T-helper 22 cell (primary cell): ENCODE results near the gene ADAM12.
"Not testable (repeated sequence)": the region's sequence is repeated elsewhere in the genome, so short reads cannot be mapped to it uniquely, and the experiment has no call there.

Source experiments
- DNase-seq: peaks from one replicate; pipeline ENCODE4 v3.0.0-alpha.2; 2020; ENCODE audit warnings: low read depth

Gene ADAM12

DNA sequence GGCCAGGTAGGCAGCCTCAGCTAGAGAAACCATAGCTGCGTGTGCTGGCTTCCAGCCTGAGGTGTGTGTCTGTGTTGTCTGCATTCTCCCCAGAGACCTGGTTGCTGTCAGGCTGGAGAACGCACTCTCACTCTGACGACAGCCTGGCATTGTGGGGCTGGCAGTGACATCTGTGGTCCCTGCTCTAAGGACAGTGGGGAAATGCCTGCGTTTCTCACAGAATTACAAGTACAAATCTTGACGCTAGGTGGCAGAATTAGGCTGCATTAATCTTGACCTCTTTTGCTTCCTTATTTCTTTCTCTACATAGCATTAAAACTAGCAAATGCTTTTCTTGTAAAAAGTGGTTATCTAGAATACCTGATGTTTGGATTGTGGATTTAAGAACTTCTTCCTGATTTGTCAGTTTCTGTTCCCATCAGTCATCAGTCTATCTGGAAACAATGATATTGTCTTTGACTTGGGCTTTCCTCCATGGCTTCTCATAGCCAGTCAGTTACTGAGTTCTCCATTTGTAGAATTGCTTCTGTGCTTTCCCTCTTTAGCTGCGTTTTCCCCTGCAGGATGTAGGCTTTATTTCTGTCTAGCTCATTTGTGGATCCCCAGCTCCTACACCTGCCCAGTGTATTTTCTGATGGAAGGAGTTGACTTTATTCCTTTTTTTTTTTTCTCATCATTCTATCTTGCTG lies 405.9 kb downstream of the ADAM12 start:
- no peak for DNase-seq

DNA sequence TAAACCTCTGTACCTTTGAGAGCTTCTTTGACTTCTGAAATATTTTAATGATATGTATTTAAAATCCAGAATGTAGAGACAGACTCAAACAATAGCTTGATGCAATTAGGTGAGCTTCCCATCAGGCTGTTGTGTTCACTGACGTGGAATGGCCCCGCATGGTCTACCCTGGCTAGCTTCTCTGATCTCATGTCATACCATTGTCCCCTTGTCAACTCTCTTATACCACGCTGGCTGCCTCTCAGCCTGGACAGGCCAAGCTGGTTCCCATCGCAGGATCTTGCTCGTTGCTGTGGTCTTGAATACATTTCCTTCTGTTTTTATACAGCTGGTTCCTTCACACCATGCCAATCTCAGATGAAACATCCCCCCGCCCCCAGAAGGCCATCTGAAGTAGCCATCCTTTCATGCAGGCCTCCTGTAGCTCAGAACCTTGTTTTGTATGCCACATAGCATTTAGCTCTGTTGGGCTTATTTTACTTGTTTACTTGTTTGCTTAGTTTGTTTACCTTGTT lies 407.7 kb downstream of the ADAM12 start:
- DNase-seq, result no peak

DNA sequence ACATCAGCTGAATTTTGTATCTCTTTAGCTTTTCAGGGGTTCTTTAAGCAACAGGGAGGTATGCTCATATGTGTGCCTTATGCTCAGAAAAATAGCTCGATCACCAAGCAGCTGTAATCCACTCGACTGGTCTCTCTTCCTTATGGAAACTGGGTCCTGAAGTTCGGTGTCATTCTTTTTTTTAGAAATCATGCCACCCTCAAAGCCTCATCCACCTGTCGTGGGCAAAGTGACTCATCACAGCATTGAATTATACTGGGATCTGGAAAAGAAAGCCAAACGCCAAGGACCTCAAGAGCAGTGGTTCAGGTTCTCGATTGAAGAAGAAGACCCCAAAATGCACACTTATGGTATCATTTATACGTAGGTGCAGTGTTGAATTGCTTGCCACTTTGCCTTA lies 408.3 kb downstream of the ADAM12 start:
- DNase-seq, result no peak

DNA sequence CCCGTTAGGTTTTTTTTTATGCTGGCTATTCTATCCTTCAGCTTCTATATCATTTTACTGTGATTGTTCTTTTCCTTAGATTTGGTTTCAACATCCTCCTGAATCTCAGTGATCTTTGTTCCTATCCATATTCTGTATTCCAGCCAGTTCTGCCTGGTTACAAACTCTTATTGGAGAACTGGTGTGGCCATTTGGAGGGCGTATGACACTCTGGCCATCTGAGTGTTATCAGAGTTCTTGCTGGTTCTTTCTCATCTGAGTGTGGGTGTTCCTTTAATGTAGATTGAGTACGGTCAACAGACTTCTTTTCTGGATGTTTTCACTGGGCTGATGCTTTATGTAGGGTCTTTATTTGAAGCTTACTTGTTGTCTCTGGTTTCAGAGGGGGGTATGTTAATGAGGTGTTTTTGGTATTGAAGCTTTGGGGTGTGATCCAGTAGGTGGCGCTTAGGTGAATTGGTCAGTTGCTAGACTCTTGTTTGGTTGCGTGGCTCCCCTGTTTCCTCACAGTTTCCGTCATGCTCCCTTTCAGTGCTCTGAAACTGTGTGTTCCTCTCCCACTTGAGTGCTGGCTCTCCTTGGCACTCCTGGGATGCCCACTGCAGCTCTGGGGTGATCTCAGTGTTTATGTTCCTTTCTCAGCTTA lies 411.2 kb downstream of the ADAM12 start:
- DNase-seq, result no peak

DNA sequence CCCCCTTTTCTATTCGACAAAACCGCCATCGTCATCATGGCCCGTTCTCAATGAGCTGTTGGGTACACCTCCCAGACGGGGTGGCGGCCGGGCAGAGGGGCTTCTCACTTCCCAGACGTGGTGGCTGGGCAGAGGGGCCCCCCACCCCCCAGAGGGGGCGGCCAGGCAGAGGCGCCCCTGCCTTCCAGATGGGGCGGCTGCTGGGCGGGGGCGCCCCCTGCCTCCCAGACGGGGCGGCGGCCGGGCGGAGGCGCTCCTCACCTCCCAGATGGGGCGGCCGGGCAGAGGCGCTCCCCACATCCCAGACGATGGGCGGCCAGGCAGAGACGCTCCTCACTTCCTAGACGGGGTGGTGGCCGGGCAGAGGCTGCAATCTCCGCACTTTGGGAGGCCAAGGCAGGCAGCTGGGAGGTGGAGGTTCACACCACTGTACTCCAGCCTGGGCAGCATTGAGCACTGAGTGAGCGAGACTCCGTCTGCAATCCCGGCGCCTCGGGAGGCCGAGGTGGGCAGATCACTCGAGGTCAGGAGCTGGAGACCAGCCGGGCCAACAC lies 418.1 kb downstream of the ADAM12 start:
- not testable (repeated sequence) for DNase-seq

DNA sequence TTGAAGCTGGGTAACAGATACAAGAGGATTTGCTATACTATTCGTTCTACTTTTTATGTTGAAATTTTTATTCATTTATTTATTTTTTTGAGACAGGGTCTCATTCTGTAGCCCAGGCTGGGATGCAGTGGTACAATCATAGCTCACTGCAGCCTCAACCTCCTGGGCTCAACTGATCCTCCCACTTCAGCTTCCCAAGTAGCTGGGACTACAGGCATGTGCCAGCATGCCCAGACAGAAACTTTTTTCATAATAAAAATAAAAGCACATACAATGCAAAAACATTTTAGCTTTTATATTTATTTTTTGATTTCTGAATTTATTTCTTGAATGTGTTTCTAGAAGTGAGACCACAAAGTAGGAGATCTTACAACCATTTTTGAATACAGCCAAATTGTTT lies 420.7 kb downstream of the ADAM12 start:
- no peak for DNase-seq

DNA sequence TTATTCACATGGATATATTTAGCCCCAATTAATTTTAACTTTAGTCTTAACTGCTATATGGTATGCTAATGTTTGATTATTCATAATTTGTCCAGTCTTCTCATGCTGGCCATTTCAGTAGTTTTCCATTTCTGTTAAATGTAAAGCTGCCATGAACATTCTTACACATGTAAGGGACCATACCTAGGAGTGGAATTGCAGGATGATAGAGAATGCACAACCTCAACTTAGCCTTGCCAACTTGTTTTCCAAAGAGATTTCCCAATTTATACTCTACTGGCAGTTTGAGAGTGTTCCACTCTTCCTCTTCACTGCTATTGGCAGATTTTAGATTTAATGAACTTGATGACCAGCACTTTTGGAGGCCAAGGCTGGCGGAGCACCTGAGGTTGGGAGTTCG lies 423.7 kb downstream of the ADAM12 start:
- DNase-seq, result no peak
